ENCODE measurements around the gene HVCN1.

HVCN1 gene

DNA sequence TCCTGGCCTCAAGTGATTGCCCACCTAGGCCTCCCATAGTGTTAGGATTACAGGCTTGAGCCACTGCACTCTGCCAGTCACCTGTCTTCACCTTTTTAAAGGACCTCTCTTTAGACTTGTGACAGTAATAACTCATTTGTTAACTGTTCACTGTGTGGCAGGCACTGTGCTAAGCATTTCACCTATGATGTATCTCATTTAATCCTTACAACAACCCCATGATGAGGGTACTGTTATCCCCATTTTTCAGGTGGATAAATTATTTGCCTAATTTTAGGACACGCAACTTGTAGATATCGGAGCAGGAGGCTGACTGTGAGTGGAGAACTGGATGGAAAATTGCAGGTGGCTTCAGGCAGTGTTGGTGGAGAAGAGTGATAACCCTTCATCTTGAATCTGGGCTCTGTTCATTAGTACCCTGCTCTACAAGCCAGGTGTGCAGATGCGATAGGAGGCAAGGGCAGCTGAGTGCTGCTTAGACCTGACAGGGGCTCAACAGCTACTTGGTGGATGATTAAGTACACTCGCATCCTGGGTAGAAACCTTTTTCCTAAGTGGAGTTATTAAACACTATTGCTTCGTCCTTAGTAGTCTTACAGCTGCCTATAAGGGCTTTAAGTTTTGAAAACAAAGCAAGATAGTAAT, 72.3 kb downstream of the HVCN1 start:
- no peak for DNase-seq (ENCODE audit: low spot score)

DNA sequence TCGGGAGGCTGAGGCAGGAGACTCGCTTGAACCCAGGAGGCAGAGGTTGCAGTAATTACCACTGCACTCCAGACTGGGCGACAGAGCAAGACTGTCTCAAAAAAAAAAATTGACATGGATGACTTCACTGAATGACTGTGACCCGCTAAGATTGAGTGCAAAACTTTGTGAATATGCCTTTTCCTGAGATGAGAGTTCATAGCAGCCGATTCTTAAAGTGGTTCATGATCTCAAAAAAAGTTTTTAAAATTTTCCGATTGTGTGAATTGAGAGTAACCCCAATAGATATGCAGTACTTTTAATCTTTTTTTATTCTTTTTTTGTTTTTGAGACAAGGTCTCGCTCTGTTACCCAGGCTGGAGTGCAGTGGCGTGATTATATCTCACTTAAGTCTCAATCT, 73.7 kb downstream of the HVCN1 start:
- no peak for DNase-seq (ENCODE audit: low spot score)

DNA sequence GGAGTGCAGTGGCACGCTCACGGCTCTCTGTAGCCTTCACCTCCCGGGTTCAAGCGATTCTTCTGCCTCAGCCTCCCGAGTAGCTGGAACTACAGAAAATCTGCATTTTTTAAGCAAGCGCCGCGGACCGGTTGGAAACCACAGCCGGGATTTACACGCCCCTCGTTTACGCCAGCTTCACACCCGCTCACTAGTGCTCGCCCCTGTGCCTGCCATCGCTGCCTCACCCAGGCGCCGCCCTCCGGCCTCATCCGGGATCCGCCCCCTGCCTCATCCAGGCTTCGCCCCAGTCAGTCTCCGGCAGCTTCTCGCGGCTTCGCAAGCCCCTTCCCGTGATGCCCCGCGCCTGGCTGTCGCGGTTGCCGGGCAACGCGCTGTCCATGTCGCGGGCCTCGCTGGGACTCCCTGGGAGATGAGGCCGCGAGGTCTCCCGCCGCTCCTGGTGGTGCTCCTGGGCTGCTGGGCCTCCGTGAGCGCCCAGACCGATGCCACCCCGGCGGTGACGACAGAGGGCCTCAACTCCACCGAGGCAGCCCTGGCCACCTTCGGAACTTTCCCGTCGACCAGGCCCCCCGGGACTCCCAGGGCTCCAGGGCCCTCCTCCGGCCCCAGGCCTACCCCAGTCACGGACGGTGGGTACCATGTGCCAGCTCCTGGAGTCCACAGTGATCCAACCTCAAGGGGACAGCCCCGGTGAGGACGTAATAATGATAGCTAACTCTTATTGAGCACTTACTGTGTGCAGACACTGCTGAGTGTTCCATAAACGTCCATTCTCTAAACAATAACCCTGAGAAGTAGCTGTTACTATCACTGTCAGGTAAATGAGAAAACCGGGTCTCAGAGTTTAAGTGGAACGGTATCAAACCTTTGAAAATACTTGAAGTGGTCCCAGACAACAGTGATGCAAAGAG, 74.9 kb downstream of the HVCN1 start, which contains the start of gene TCTN1:
Gene TCTN1 (plus strand): TSS at position 359 of the 914 bp plus-strand sequence. CDS start 54 bp downstream, at position 413.
- DNase-seq (ENCODE audit: low spot score), result peak; percentile 99

DNA sequence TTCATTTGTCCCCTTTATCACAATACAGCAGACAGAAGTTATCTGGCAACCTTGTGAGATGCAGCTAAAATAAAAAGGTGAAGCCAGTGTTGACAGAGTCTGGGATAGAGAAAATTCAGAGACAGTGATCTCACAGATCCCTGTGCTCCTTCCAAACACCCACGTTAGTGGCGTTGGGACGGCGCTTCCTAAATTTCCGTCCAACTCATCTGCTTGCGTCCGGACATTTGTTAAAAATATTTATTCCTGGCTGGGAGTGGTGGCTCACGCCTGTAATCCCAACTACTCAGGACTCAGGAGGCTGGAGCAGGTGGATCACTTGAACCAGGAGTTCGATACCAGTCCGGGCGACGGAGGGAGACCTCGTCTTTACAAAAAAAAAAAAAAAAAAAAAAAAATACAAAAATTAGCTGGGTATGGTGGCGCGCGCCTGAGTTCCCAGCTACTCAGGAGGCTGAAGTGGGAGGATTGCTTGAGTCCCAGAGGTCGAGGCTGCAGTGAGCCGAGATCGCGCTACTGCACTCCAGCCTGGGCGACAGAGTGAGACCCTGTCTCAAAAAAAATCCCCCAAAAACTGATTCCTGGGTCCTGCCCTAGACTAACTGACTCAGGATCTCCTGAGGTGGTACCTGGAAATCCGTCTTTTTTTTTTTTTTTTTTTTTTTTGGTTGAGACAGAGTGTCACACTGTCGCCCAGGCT, 75.7 kb downstream of the HVCN1 start:
- DNase-seq (ENCODE audit: low spot score), result no peak

DNA sequence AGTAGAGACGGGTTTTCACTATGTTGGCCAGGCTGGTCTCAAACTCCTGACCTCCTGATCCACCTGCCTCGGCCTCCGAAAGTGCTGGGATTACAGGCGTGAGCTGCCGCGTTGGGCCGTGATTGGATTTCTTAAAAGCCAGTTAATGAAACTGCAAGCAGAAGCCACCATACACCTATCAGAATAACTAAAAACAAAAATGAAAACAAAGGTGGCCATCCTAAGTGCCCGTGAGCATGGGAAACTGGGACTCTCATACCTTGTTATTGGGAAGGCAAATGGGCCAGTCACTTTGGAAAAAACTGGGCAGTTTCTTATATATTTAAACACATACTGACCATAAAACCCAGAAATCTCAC, 82.7 kb downstream of the HVCN1 start:
- no peak for DNase-seq (ENCODE audit: low spot score)

DNA sequence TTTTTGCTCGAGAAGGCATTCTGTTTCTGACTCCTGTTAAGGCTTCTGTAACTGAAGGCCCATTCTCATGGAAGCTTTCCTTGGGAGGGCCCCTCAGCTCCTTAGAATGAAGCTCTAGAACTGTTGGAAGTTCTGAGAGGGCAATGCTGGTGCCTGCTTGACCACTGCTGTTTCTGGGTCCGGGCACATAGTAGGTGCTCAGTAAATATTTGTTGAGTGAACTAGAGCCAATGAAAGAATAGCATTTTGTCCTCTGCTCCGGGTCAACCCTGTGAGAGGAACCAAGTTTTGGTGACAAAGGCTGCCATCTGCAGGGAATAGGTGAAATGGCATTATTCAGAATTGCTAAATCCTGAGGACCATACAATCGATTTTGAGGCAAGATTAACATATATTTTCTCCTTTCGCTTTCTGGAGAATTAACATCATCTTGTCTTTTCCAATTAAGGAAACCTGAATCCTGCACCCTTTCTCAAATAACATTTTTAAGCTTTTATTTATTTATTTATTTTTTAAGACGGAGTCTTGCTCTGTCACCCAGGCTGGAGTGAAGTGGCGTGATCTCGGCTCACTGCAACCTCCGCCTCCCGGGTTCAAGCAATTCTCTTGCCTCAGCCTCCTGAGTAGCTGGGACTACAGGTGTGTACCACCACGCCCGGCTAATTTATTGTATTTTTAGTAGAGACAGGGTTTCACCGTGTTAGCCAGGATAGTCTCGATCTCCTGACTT, 86.7 kb downstream of the HVCN1 start:
- peak; percentile 75 for DNase-seq (ENCODE audit: low spot score)

DNA sequence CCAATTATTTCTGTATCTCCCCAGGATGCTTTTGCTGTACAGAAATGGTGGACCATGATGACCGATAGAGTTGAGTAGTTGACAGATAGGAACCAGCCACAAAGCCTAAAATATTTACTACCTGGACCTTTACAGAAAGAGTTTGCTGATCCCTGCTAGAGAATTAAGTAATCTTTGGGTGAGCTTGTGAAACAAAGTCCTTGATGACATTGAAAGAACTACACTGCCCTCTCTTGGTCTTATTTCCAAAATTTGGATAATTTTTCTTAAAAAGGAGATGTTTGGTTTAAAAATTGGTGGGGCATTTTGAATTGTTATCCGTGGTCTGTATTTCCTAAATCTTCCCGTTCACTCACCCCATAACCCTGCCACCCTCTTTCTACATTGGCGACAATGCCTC, 88.7 kb downstream of the HVCN1 start:
- peak; percentile 34 for DNase-seq (ENCODE audit: low spot score)

DNA sequence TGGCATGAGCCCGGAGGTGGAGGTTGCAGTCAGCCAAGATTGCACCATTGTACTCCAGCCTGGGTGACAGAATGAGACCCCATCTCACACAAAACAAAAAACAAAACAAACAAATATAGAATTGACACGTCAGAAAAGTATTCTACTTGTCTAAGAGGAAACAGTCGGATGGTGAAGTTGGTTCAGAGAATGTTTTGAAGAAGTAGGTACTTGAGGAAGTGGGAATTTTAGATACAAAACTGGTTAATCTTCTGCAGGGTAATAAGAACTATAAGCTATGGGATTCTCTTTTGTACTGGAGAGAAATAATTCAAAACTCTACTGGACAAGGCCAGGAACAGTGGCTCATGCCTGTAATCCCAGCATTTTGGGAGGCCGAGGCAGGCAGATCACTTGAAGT, 89.6 kb downstream of the HVCN1 start:
- DNase-seq (ENCODE audit: low spot score), result no peak
